K562 treated with DMSO at 1 percent for 12 hours (cell line): ENCODE data around the gene POMT2. TPM values are rescaled to one million over a fixed set of nuclear protein-coding genes. Genes with fewer than 3 reads are reported as not detected.

Source experiments
- total RNA-seq: library from RNA; unstranded; fragments of 300-600 nt; gene quantifications from 2 replicates; pipeline ENCODE4 v1.2.3, GENCODE V29; 2022; ENCODE audit not compliant: insufficient read depth

The POMT2 gene, protein sequence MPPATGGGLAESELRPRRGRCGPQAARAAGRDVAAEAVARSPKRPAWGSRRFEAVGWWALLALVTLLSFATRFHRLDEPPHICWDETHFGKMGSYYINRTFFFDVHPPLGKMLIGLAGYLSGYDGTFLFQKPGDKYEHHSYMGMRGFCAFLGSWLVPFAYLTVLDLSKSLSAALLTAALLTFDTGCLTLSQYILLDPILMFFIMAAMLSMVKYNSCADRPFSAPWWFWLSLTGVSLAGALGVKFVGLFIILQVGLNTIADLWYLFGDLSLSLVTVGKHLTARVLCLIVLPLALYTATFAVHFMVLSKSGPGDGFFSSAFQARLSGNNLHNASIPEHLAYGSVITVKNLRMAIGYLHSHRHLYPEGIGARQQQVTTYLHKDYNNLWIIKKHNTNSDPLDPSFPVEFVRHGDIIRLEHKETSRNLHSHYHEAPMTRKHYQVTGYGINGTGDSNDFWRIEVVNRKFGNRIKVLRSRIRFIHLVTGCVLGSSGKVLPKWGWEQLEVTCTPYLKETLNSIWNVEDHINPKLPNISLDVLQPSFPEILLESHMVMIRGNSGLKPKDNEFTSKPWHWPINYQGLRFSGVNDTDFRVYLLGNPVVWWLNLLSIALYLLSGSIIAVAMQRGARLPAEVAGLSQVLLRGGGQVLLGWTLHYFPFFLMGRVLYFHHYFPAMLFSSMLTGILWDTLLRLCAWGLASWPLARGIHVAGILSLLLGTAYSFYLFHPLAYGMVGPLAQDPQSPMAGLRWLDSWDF
- 4.8 and 6.9 TPM in 2 replicates for total RNA-seq

DNA sequence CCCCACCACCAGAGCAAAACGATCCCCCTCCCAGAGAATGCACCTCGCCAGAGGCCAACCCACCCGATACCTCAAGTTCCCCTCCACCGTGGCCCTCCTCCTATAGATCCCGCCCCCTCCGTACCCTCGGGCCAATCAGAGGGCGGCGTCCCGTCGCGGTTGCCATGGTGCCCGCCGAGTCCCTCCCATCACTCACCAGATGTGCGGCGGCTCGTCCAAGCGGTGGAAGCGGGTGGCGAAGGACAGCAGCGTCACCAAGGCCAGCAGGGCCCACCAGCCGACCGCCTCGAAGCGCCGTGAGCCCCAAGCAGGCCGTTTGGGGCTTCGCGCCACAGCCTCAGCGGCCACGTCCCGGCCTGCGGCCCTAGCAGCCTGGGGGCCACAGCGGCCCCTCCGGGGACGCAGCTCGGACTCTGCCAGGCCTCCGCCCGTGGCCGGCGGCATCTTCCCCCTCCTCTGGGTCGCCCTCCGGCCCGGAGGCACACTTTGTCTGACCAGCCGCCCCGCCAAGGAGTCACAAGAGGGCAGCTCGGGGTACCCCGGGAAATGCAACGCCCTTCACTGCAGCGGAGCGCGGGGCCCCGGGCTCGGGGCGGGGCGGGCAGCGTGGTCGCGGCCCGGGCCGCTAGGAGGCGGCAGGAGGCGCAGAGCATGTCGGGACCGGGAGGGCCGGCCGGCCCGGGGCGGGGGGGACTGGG lies at the start of gene POMT2:
POMT2 (minus strand) TSS at position 646 of the 698 bp plus-strand sequence; CDS start at position 444, 202 bp downstream.

DNA sequence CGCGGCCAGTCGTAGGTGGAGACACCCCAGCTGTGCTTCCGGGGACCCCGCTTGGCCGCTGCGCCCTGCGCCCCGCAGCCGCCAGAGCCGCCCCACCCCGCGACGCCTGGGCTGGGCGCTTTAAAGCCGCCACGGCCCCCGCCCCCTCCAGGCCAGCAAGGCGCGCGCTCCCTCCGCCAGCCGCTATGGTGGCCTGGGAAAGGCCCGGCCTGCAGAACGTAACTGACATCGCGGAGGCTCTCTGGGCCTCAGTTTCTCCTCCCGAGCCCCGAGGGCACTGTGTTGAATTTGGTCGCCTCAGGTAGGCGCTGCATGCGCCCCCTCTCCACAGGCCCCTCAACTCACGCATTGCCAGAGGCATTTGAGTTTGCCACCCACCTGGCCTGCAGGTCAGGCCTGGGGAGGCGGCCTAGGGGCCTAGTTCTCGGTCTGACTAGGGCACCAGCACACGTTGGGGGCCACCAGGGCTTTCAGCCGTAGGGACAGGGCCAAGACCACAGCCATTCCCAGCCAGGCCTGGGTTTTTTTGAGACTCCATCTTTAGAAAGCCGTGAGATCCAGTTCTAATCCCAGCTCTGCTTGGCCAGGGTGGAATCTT lies 49.5 kb downstream of the POMT2 start, which contains the start of gene NGB:
NGB (minus strand) TSS at position 94 of the 598 bp plus-strand sequence. CDS start 269 bp downstream, outside the sequence.

Other genes starting within 250 kb of the POMT2 start
- gene CIPC, start 222.6 kb downstream of the POMT2 start, total RNA-seq = 2.1 and 7.7 TPM in 2 replicates
- gene ZDHHC22, start 179.1 kb downstream of the POMT2 start, total RNA-seq = not detected in 2 replicates
- not detected in 2 replicates for gene TMEM63C, start 139.1 kb downstream of the POMT2 start, total RNA-seq
- not detected in 2 replicates for gene NGB, start 49.7 kb downstream of the POMT2 start, total RNA-seq
- gene GSTZ1, start 153 bp upstream of the POMT2 start, total RNA-seq = 25.9 and 37.0 TPM in 2 replicates
- gene TMED8, start 56.2 kb upstream of the POMT2 start, total RNA-seq = 2.0 and 8.6 TPM in 2 replicates
- 0.48 TPM in 1 of 2 replicates, not detected in the other for gene SAMD15, start 56.5 kb upstream of the POMT2 start, total RNA-seq
- not detected in 2 replicates for gene NOXRED1, start 102.6 kb upstream of the POMT2 start, total RNA-seq
- gene VIPAS39, start 136.7 kb upstream of the POMT2 start, total RNA-seq = 8.8 and 15.1 TPM in 2 replicates
- gene AHSA1, start 137.2 kb upstream of the POMT2 start, total RNA-seq = 99.4 and 106 TPM in 2 replicates
- gene ISM2, start 177.9 kb upstream of the POMT2 start, total RNA-seq = not detected in 2 replicates